GM12865 (cell line): ENCODE measurements around the gene S100A11.

Source experiments
- DNase-seq: peaks from one replicate; pipeline ENCODE4 v3.0.0; 2010; ENCODE audit warnings: low read depth
- H3K4me3 ChIP-seq: 2 replicates; pipeline ENCODE4 v1.5.1; 2011; ENCODE audit warnings: mild to moderate bottlenecking, low read depth, low read length, control low read depth
- CTCF ChIP-seq: IDR thresholded peaks from 2 replicates; pipeline ENCODE4 v1.5.1; 2011; ENCODE audit warnings: low read length, control low read depth, low read depth, inconsistent platforms; ENCODE audit not compliant: insufficient read depth; ENCODE audit errors: missing control alignments

S100A11 gene

GRCh38 chr1:152005360-152005912 lies 31.4 kb downstream of the S100A11 start:
- no peak for DNase-seq
- no peak overlapping the region for H3K4me3 ChIP-seq
- no peak for TF ChIP-seq CTCF

- no peak for DNase-seq
- TF ChIP-seq CTCF, result no peak
- H3K4me3 ChIP-seq, result no peak overlapping the region
These were observed 32.9 kb downstream of the S100A11 start for GRCh38 chr1:152003846-152004442.

- TF ChIP-seq CTCF, result no peak
- H3K4me3 ChIP-seq, result no peak overlapping the region
- no peak for DNase-seq
These were observed 33.8 kb downstream of the S100A11 start for GRCh38 chr1:152002960-152003359.

- H3K4me3 ChIP-seq, result no peak overlapping the region
- peak; percentile 92 for TF ChIP-seq CTCF
These were observed 34.9 kb downstream of the S100A11 start for GRCh38 chr1:152001631-152002584.

GRCh38 chr1:152000964-152001630 lies 35.7 kb downstream of the S100A11 start:
- no peak for DNase-seq
- no peak for TF ChIP-seq CTCF
- no peak overlapping the region for H3K4me3 ChIP-seq

More at GRCh38 chr1:152001631-152002584, 34.9 kb downstream of the S100A11 start:
- DNase-seq, result peak; percentile 77

- no peak for DNase-seq
- no peak for TF ChIP-seq CTCF
- H3K4me3 ChIP-seq, result no peak overlapping the region
These were observed 38.0 kb downstream of the S100A11 start for GRCh38 chr1:151998611-151999362.
